ENCODE measurements around the gene RYR3.
"Not testable (repeated sequence)": the region's sequence is repeated elsewhere in the genome, so short reads cannot be mapped to it uniquely, and the experiment has no call there.

Gene RYR3

GRCh38 chr15:33598382-33598781, 287.6 kb downstream of the RYR3 start:
- not testable (repeated sequence) for DNase-seq

GRCh38 chr15:33600212-33600611, 289.4 kb downstream of the RYR3 start:
- no peak for DNase-seq

GRCh38 chr15:33601461-33601860, 290.7 kb downstream of the RYR3 start:
- no peak for DNase-seq

GRCh38 chr15:33608714-33609113, 297.9 kb downstream of the RYR3 start:
- DNase-seq: no peak

- no peak for DNase-seq
These were observed 302.0 kb downstream of the RYR3 start for GRCh38 chr15:33612721-33613304.

GRCh38 chr15:33616475-33616874, 305.7 kb downstream of the RYR3 start:
- no peak for DNase-seq

- no peak for DNase-seq
These were observed 307.6 kb downstream of the RYR3 start for GRCh38 chr15:33618350-33618749.

- DNase-seq: no peak
These were observed 310.4 kb downstream of the RYR3 start for GRCh38 chr15:33621141-33621540.

- DNase-seq: no peak
These were observed 312.2 kb downstream of the RYR3 start for GRCh38 chr15:33623010-33623409.

GRCh38 chr15:33624439-33624838, 313.7 kb downstream of the RYR3 start:
- no peak for DNase-seq

GRCh38 chr15:33629647-33630046, 318.9 kb downstream of the RYR3 start:
- DNase-seq: no peak

GRCh38 chr15:33636234-33636633, 325.5 kb downstream of the RYR3 start:
- no peak for DNase-seq

GRCh38 chr15:33636958-33637357, 326.2 kb downstream of the RYR3 start:
- DNase-seq: no peak

GRCh38 chr15:33638453-33638852, 327.7 kb downstream of the RYR3 start:
- DNase-seq: no peak

- DNase-seq: no peak
These were observed 328.3 kb downstream of the RYR3 start for GRCh38 chr15:33639051-33639450.

GRCh38 chr15:33639456-33639855, 328.7 kb downstream of the RYR3 start:
- no peak for DNase-seq

- no peak for DNase-seq
These were observed 329.2 kb downstream of the RYR3 start for GRCh38 chr15:33639978-33640377.

- no peak for DNase-seq
These were observed 330.3 kb downstream of the RYR3 start for GRCh38 chr15:33641069-33641468.

- no peak for DNase-seq
These were observed 333.5 kb downstream of the RYR3 start for GRCh38 chr15:33644304-33644703.

GRCh38 chr15:33646744-33647143, 336.0 kb downstream of the RYR3 start:
- DNase-seq: no peak

- DNase-seq: no peak
These were observed 338.6 kb downstream of the RYR3 start for GRCh38 chr15:33649217-33649933.

GRCh38 chr15:33654860-33655259, 344.1 kb downstream of the RYR3 start:
- DNase-seq: no peak

GRCh38 chr15:33655488-33655887, 344.7 kb downstream of the RYR3 start:
- DNase-seq: no peak

GRCh38 chr15:33656168-33656567, 345.4 kb downstream of the RYR3 start:
- no peak for DNase-seq

- no peak for DNase-seq
These were observed 349.4 kb downstream of the RYR3 start for GRCh38 chr15:33660151-33660550.
